GM13976 (cell line): ENCODE results near the gene MSI2.

ENCODE experiments used
- DNase-seq: peaks from one replicate; pipeline ENCODE4 v3.0.0; 2012; ENCODE audit warnings: low spot score
- CTCF ChIP-seq: IDR thresholded peaks from 2 replicates; pipeline ENCODE4 v1.5.1; 2012; ENCODE audit warnings: borderline replicate concordance, mild to moderate bottlenecking; ENCODE audit not compliant: insufficient read depth; ENCODE audit errors: extremely low read depth, missing control alignments, control extremely low read depth
- in situ Hi-C: fragments of 300-500 bp; cut with MboI; formaldehyde crosslinking; loops from one replicate; pipeline ENCODE4 v1.12.0; 2022; ENCODE audit warnings: low sequenced_read_pairs, mixed read lengths, inconsistent platforms; ENCODE audit not compliant: unreplicated experiment

Gene MSI2

DNA sequence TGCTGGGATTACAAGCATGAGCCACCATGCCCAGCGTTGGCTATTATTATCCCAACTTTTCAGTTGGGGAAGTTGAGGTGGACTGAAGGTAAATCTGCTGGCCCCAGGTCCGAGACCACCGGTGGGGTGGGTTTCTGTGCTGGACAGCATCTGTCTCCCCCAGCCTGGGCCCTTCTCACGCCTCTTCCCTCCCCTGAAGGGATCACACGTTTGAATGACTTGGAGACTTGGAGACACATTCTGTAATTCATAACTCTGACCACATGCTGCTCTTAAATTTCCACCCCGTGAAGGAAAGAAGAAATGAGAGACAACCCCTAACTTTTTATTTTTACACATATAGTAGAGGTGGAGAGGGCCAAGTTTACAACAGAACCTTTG lies 109.8 kb downstream of the MSI2 start:
- in situ Hi-C loops: no loop called here
- no peak for DNase-seq

GRCh38 chr17:57366558-57367351 lies 110.4 kb downstream of the MSI2 start:
- TF ChIP-seq CTCF: no peak
- in situ Hi-C loops: no loop called here
- DNase-seq: no peak

More for the DNA sequence above, 109.8 kb downstream of the MSI2 start:
- no peak for TF ChIP-seq CTCF

DNA sequence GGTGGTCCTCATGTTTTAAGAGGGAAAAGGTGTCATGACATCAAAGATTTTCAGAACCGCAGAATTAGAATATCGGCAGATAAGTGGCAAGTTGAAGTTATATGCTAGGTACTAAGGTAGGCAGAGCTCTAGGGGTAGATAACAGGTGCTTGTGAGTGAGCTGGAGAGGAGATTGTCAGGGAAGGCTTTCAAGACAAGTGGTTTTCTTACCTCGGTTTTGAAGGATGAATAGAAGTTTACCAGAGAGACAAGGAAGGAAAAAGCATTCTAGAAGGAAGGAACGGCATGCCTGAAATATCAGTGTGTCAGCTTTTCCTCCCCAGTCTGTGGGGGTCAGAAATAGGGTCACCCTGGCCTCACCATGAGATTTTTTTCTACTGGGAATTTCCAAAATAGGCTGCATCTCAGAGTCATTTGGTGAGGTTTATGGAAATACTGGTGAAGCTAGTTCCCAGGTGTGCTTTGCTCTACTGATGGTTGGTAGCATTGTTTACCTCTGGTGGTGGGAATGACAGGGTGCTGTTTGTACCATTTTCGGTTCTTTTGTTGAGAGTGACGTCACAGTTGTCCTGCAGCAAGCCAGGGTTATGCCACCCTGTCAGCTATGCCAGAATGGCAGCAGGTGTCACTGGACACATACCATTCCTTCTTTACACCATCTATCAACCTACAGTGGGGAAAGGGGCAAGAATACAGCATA lies 112.5 kb downstream of the MSI2 start:
- TF ChIP-seq CTCF: no peak
- in situ Hi-C loops: no loop called here
- no peak for DNase-seq

GRCh38 chr17:57369509-57369945 lies 113.2 kb downstream of the MSI2 start:
- no peak for DNase-seq
- TF ChIP-seq CTCF: no peak
- in situ Hi-C loops: no loop called here

DNA sequence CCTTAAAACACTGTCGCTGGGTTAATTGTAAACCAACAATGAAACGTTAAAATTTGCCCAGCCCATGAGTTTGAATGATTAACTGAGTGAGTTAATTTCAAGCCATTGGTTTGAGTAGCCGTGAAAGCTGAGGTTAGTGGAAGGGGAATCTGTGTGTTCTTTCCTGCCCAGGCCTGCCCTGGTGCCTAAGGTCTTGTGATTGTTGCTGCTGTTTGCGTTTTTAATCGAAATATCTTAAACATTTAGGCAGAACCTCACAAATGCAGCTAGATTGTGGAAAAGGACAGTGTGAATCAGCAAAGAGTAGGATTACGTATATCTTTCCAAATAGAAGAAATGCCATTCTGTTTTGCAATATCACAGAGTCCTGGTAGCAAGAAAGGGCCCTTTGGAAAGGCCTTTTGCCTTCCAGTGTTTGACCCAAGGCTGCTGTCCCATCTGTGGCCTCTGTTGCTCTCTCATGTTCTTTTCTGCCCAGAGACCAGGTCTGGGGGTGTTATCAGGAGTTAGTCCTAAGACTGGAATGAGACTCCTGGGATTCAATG lies 113.8 kb downstream of the MSI2 start:
- no peak for TF ChIP-seq CTCF
- no peak for DNase-seq
- in situ Hi-C loops: no loop called here

- in situ Hi-C loops: no loop called here
- no peak for DNase-seq
- no peak for TF ChIP-seq CTCF
These were observed 114.3 kb downstream of the MSI2 start for GRCh38 chr17:57370619-57371018.
